ENCODE results near the gene ATP11A.

DNA sequence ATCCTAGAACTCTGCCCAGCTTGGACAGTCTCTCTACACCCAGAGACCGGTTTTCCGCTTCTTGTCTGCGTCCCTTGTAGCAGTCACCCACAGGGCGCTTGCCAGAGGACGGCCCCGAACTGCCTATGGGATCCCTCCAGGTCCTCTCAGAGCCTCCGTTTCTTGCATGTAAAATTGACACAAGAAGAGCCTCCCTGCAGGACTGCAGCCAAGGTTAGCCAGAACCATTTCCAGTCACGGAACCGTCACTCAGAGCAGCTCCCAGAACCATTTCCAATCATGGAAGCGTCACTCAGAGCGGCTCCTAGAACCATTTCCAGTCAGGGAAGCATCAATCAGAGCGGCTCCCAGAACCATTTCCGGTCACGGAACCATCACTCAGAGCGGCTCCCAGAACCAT is 65.5 kb downstream of the ATP11A start:
- TF ChIP-seq, protein P1, sequence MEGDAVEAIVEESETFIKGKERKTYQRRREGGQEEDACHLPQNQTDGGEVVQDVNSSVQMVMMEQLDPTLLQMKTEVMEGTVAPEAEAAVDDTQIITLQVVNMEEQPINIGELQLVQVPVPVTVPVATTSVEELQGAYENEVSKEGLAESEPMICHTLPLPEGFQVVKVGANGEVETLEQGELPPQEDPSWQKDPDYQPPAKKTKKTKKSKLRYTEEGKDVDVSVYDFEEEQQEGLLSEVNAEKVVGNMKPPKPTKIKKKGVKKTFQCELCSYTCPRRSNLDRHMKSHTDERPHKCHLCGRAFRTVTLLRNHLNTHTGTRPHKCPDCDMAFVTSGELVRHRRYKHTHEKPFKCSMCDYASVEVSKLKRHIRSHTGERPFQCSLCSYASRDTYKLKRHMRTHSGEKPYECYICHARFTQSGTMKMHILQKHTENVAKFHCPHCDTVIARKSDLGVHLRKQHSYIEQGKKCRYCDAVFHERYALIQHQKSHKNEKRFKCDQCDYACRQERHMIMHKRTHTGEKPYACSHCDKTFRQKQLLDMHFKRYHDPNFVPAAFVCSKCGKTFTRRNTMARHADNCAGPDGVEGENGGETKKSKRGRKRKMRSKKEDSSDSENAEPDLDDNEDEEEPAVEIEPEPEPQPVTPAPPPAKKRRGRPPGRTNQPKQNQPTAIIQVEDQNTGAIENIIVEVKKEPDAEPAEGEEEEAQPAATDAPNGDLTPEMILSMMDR (IDR thresholded peaks at IDR 0.05 in 8 of 11, conservative IDR thresholded peaks at IDR 0.05 in 3 of 11): no peak
- TF ChIP-seq POLR2A (IDR thresholded peaks at IDR 0.05): no peak
